Astrocyte of the cerebellum (primary cell): Measurements from ENCODE around the gene PPP1R16B.
A peak's percentile ranks its signal among the peaks of the same experiment; 100 is the strongest.

Experiments
- DNase-seq: peaks from one replicate; pipeline ENCODE4 v3.0.0-alpha.2; 2011; ENCODE audit warnings: low read depth
- H3K4me3 ChIP-seq: 2 replicates; pipeline ENCODE4 v1.5.1; 2011; ENCODE audit warnings: mild to moderate bottlenecking, low read depth, low read length, moderate library complexity
- CTCF ChIP-seq: IDR thresholded peaks from 2 replicates; pipeline ENCODE4 v1.5.1; 2012; ENCODE audit warnings: low read length, low read depth, moderate library complexity, mild to moderate bottlenecking; ENCODE audit errors: missing control alignments
- in situ Hi-C: cut with HindIII; loops from 2 replicates; pipeline ENCODE4 v1.10.0; 2017; ENCODE audit warnings: low sequenced_read_pairs

The PPP1R16B gene

GRCh38 chr20:38939686-38940085, 134.2 kb downstream of the PPP1R16B start:
- DNase-seq: no peak
- no peak for TF ChIP-seq CTCF
- in situ Hi-C loops: no loop called here
- no peak overlapping the region for H3K4me3 ChIP-seq

GRCh38 chr20:38940644-38941043, 135.1 kb downstream of the PPP1R16B start:
- in situ Hi-C loops: no loop called here
- TF ChIP-seq CTCF: no peak
- H3K4me3 ChIP-seq: no peak overlapping the region
- DNase-seq: no peak

- peak; percentile 20 for TF ChIP-seq CTCF
- no peak overlapping the region for H3K4me3 ChIP-seq
- no peak for DNase-seq
- in situ Hi-C loops: no loop called here
These were observed 136.4 kb downstream of the PPP1R16B start for GRCh38 chr20:38941726-38942389.

- no peak for TF ChIP-seq CTCF
- no peak for DNase-seq
- in situ Hi-C loops: no loop called here
These were observed 139.5 kb downstream of the PPP1R16B start for GRCh38 chr20:38945012-38945411.

GRCh38 chr20:38946836-38947235, 141.3 kb downstream of the PPP1R16B start:
- no peak overlapping the region for H3K4me3 ChIP-seq
- in situ Hi-C loops: no loop called here
- DNase-seq: no peak
- no peak for TF ChIP-seq CTCF

More at GRCh38 chr20:38945012-38945411, 139.5 kb downstream of the PPP1R16B start:
- no peak overlapping the region for H3K4me3 ChIP-seq

GRCh38 chr20:38947931-38948362, 142.4 kb downstream of the PPP1R16B start:
- H3K4me3 ChIP-seq: no peak overlapping the region
- DNase-seq: no peak
- in situ Hi-C loops: no loop called here
- TF ChIP-seq CTCF: no peak
